Measurements from ENCODE around the gene ZNF10. TPM values are rescaled to one million over a fixed set of nuclear protein-coding genes. Genes with fewer than 3 reads are reported as not detected.

Gene ZNF10
- total RNA-seq, 1 experiment from 2014 or later: 7.2 TPM

- ChIA-PET POLR2A (interaction anchor here (0.7 to 3.1 kb wide), 15 partner anchors 10 to 295 kb away, joined by 3 to 33 read pairs (median 4); partner anchors contain the start of genes ZNF10, ZNF140, ZNF26 and ZNF891), CTCF (interaction anchor here (0.6 to 1.7 kb wide), 13 partner anchors 11 to 1452 kb away, joined by 3 to 5 read pairs (median 3); no protein-coding TSS in a partner anchor)
- Mint-ChIP-seq H3K4me3 (ENCODE audit: unreplicated experiment) (peak within 1 kb of the TSS; percentile 90), H3K27me3 (ENCODE audit: insufficient read depth, unreplicated experiment) (no peaks in the 10 kb centered on the region), H3K27ac (ENCODE audit: low read depth, unreplicated experiment) (peak within 1 kb of the TSS; percentile 82), H3K9me3 (ENCODE audit: unreplicated experiment) (peaks cover 38% of the 10 kb centered on the region), H3K4me1 (ENCODE audit: insufficient read depth, unreplicated experiment) (no peaks in the 10 kb centered on the region), H3K36me3 (ENCODE audit: insufficient read depth, unreplicated experiment) (peaks cover 41% of the 10 kb centered on the region)
- intact Hi-C loops (cut with micrococcal nuclease): loop anchor here (1.0 to 2.0 kb wide), 3 partner anchors 51 to 195 kb away; partner anchors contain the start of genes ZNF10, ZNF140, ZNF26 and ZNF891
- no TSS peak for BruUV-seq (replicated peaks)
- DNase-seq (ENCODE audit: unreplicated experiment): peak; percentile 92
- TF ChIP-seq, protein P1, sequence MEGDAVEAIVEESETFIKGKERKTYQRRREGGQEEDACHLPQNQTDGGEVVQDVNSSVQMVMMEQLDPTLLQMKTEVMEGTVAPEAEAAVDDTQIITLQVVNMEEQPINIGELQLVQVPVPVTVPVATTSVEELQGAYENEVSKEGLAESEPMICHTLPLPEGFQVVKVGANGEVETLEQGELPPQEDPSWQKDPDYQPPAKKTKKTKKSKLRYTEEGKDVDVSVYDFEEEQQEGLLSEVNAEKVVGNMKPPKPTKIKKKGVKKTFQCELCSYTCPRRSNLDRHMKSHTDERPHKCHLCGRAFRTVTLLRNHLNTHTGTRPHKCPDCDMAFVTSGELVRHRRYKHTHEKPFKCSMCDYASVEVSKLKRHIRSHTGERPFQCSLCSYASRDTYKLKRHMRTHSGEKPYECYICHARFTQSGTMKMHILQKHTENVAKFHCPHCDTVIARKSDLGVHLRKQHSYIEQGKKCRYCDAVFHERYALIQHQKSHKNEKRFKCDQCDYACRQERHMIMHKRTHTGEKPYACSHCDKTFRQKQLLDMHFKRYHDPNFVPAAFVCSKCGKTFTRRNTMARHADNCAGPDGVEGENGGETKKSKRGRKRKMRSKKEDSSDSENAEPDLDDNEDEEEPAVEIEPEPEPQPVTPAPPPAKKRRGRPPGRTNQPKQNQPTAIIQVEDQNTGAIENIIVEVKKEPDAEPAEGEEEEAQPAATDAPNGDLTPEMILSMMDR (IDR thresholded peaks at IDR 0.05; ENCODE audit: unreplicated experiment): peak; percentile 85
Measured at GRCh38 chr12:133181238-133181959, 51.0 kb downstream of the ZNF10 start, which contains the start of gene ZNF268. Gene ZNF268 (plus strand): TSS chr12:133181495. CDS start chr12:133181998, 503 bp downstream.

DNA sequence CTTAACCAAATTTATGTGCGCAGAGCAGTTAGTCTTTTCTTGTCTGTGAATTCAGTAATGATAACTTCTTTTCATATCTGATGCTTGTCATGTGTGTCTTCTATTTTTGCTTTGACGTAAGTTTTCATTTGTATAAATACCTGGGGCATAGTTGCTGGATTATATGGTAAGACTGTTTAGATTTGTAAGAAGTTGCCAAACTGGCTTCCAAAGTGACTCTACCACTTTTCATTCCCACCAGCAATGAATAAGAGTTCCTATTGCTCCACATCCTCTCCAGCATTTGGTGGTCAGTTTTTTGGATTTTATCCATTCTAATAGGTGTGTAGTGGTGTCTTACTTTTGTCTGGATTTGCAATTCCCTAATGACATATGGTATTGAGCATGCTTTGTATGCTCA is 59.7 kb downstream of the ZNF10 start:
- intact Hi-C loops (cut with micrococcal nuclease): no loop called here
- no peaks in the 10 kb centered on the region for H3K27me3 Mint-ChIP-seq (ENCODE audit: insufficient read depth, unreplicated experiment)
- ChIA-PET CTCF (interaction anchor here (1.2 kb wide), 1 partner anchor 13 kb away, joined by 4 read pairs; no protein-coding TSS in a partner anchor), POLR2A (no interaction called here)
- no peak for DNase-seq (ENCODE audit: unreplicated experiment)
- peaks cover 100% of the 10 kb centered on the region for H3K36me3 Mint-ChIP-seq (ENCODE audit: insufficient read depth, unreplicated experiment)
- no TSS peak for BruUV-seq (replicated peaks)
- no peaks in the 10 kb centered on the region for H3K4me1 Mint-ChIP-seq (ENCODE audit: insufficient read depth, unreplicated experiment)
- H3K27ac Mint-ChIP-seq (ENCODE audit: low read depth, unreplicated experiment): no peak overlapping the region
- H3K9me3 Mint-ChIP-seq (ENCODE audit: unreplicated experiment): peaks cover 37% of the 10 kb centered on the region
- H3K4me3 Mint-ChIP-seq (ENCODE audit: unreplicated experiment): no peak overlapping the region
- TF ChIP-seq, protein P1 (IDR thresholded peaks at IDR 0.05; ENCODE audit: unreplicated experiment): no peak

GRCh38 chr12:133192847-133193246 is 62.4 kb downstream of the ZNF10 start:
- Mint-ChIP-seq H3K9me3 (ENCODE audit: unreplicated experiment) (peaks cover 38% of the 10 kb centered on the region), H3K4me3 (ENCODE audit: unreplicated experiment) (no peak overlapping the region), H3K27ac (ENCODE audit: low read depth, unreplicated experiment) (no peak overlapping the region), H3K4me1 (ENCODE audit: insufficient read depth, unreplicated experiment) (no peaks in the 10 kb centered on the region), H3K27me3 (ENCODE audit: insufficient read depth, unreplicated experiment) (no peaks in the 10 kb centered on the region), H3K36me3 (ENCODE audit: insufficient read depth, unreplicated experiment) (peaks cover 87% of the 10 kb centered on the region)
- CTCF ChIA-PET: no interaction called here
- no TSS peak for BruUV-seq (replicated peaks)
- TF ChIP-seq, protein P1 (IDR thresholded peaks at IDR 0.05; ENCODE audit: unreplicated experiment): no peak
- POLR2A ChIA-PET: no interaction called here
- intact Hi-C loops (cut with micrococcal nuclease): no loop called here
- DNase-seq (ENCODE audit: unreplicated experiment): no peak

- no peak for DNase-seq (ENCODE audit: unreplicated experiment)
- ChIA-PET CTCF (no interaction called here), POLR2A (interaction anchor here (1.5 kb wide), 1 partner anchor 21 kb away, joined by 6 read pairs; the partner anchor contains the start of gene ZNF268)
- H3K36me3 Mint-ChIP-seq (ENCODE audit: insufficient read depth, unreplicated experiment): peaks cover 55% of the 10 kb centered on the region
- BruUV-seq (replicated peaks): no TSS peak
- no peak overlapping the region for H3K27ac Mint-ChIP-seq (ENCODE audit: low read depth, unreplicated experiment)
- H3K4me3 Mint-ChIP-seq (ENCODE audit: unreplicated experiment): no peak overlapping the region
- TF ChIP-seq, protein P1 (IDR thresholded peaks at IDR 0.05; ENCODE audit: unreplicated experiment): no peak
- no peaks in the 10 kb centered on the region for H3K4me1 Mint-ChIP-seq (ENCODE audit: insufficient read depth, unreplicated experiment)
- intact Hi-C loops (cut with micrococcal nuclease): no loop called here
- H3K9me3 Mint-ChIP-seq (ENCODE audit: unreplicated experiment): peaks cover 24% of the 10 kb centered on the region
- no peaks in the 10 kb centered on the region for H3K27me3 Mint-ChIP-seq (ENCODE audit: insufficient read depth, unreplicated experiment)
Measured at GRCh38 chr12:133201888-133202287, 71.5 kb downstream of the ZNF10 start.
